Measurements from ENCODE around the gene PLXNB1. TPM values are rescaled to one million over a fixed set of nuclear protein-coding genes. Genes with fewer than 3 reads are reported as not detected.

Gene PLXNB1, protein sequence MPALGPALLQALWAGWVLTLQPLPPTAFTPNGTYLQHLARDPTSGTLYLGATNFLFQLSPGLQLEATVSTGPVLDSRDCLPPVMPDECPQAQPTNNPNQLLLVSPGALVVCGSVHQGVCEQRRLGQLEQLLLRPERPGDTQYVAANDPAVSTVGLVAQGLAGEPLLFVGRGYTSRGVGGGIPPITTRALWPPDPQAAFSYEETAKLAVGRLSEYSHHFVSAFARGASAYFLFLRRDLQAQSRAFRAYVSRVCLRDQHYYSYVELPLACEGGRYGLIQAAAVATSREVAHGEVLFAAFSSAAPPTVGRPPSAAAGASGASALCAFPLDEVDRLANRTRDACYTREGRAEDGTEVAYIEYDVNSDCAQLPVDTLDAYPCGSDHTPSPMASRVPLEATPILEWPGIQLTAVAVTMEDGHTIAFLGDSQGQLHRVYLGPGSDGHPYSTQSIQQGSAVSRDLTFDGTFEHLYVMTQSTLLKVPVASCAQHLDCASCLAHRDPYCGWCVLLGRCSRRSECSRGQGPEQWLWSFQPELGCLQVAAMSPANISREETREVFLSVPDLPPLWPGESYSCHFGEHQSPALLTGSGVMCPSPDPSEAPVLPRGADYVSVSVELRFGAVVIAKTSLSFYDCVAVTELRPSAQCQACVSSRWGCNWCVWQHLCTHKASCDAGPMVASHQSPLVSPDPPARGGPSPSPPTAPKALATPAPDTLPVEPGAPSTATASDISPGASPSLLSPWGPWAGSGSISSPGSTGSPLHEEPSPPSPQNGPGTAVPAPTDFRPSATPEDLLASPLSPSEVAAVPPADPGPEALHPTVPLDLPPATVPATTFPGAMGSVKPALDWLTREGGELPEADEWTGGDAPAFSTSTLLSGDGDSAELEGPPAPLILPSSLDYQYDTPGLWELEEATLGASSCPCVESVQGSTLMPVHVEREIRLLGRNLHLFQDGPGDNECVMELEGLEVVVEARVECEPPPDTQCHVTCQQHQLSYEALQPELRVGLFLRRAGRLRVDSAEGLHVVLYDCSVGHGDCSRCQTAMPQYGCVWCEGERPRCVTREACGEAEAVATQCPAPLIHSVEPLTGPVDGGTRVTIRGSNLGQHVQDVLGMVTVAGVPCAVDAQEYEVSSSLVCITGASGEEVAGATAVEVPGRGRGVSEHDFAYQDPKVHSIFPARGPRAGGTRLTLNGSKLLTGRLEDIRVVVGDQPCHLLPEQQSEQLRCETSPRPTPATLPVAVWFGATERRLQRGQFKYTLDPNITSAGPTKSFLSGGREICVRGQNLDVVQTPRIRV (N-terminal part only)
- total RNA-seq (10 to 100 TPM in 6 of 9 donors, 1 to 10 TPM in 3; 3.4 to 23.5 (median 11.1) TPM), polyA plus RNA-seq (100 to 1,000 TPM in 1 of 3 donors, 10 to 100 TPM in 1, 1 to 10 TPM in 1; 6.1 to 115 (median 45.6) TPM)
- long read RNA-seq, donor 1 = 0 reads
- long read RNA-seq, donor 2 = 0 reads
- long read RNA-seq, donor 3, partial matches to known transcripts = 1,172 of 1,229 reads
- long read RNA-seq, donor 3, other reads (novel, unspliced or antisense) = 57 of 1,229 reads
- long read RNA-seq, donor 4 = 0 reads
- long read RNA-seq, donor 5, full-length matches to known transcripts = 2 of 17 reads
- long read RNA-seq, donor 5, partial matches to known transcripts = 10 of 17 reads
- long read RNA-seq, donor 5, other reads (novel, unspliced or antisense) = 5 of 17 reads
- long read RNA-seq, donor 6, partial matches to known transcripts = 3 of 3 reads
- long read RNA-seq, donor 6, other reads (novel, unspliced or antisense) = 0 of 3 reads
- long read RNA-seq, donor 7 = 0 reads
- long read RNA-seq, donor 8 = 0 reads
- long read RNA-seq, donor 9, partial matches to known transcripts = 967 of 1,018 reads
- long read RNA-seq, donor 9, other reads (novel, unspliced or antisense) = 51 of 1,018 reads
- long read RNA-seq, donor 10 = 0 reads

DNA sequence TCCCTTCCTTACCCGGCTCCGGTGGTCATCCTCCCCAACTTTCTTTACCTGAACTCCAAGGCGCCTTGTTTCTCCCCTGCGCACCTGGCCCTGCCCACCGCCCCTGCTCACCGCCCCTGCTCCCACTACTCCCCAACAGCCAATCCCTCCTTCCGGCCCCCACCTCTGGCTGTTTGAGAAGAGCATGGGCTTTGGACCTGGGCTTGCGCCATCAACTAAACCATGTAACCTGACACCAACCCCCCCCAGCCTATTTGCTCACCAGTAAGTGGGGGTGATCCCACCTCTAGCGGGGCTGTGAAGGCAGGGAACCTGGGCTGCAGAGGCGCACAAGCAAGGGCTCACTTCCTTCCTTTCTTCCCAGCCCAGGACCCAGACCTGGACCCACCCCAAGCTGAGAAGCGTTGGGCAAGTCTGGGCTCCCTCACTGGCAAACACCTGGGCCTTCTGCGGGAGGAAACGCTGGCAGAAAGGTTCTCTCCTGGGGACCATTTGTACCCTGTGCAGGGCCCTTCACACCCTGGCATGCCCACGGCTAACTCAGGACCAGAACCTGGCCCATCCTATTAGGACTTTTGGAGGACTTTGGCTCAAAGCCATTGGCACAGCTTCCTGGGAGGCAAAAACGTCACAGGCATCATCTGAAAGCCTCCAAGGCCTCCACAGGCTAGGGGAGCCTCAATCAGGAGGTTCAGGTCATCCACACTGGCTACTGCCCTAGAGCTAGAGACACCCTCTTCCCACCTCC is at the start of gene PLXNB1:
Gene PLXNB1, minus strand, starts transcription at position 127 of the 748 bp plus-strand sequence. CDS start 5,475 bp downstream, outside the sequence.
- intact Hi-C loops (cut with DNase I) = loop anchor here in 1 of 2 donors (5.0 to 10.0 kb wide), 2 partner anchors 158 to 235 kb away; no protein-coding TSS in a partner anchor
- peak; percentile 38 to 79 (median 50) for DNase-seq
- Histone ChIP-seq H3K4me3 (peak within 1 kb of the TSS; percentile 28 to 93 (median 62)), H3K27me3 (no peaks in the 10 kb centered on the region), H3K36me3 (replicated peaks in 1 of 2) (peaks cover 0 to 20% of the 10 kb centered on the region in 2 donors), H3K27ac (peak within 1 kb of the TSS in 4 of 5 donors; percentile 53 to 79 (median 66)), H3K4me1 (replicated peaks in 1 of 2) (peaks cover 7 to 19% of the 10 kb centered on the region in 2 donors), H3K9me3 (replicated peaks in 1 of 3) (no peaks in the 10 kb centered on the region)
- 24 to 30% (median 28%) methylated on average over 11 to 15 of the region's 15 CpGs for WGBS, 4 donors
- TF ChIP-seq, protein P1, sequence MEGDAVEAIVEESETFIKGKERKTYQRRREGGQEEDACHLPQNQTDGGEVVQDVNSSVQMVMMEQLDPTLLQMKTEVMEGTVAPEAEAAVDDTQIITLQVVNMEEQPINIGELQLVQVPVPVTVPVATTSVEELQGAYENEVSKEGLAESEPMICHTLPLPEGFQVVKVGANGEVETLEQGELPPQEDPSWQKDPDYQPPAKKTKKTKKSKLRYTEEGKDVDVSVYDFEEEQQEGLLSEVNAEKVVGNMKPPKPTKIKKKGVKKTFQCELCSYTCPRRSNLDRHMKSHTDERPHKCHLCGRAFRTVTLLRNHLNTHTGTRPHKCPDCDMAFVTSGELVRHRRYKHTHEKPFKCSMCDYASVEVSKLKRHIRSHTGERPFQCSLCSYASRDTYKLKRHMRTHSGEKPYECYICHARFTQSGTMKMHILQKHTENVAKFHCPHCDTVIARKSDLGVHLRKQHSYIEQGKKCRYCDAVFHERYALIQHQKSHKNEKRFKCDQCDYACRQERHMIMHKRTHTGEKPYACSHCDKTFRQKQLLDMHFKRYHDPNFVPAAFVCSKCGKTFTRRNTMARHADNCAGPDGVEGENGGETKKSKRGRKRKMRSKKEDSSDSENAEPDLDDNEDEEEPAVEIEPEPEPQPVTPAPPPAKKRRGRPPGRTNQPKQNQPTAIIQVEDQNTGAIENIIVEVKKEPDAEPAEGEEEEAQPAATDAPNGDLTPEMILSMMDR (IDR thresholded peaks at IDR 0.05) = no peak
- TF ChIP-seq POLR2A (IDR thresholded peaks at IDR 0.05) = no peak

DNA sequence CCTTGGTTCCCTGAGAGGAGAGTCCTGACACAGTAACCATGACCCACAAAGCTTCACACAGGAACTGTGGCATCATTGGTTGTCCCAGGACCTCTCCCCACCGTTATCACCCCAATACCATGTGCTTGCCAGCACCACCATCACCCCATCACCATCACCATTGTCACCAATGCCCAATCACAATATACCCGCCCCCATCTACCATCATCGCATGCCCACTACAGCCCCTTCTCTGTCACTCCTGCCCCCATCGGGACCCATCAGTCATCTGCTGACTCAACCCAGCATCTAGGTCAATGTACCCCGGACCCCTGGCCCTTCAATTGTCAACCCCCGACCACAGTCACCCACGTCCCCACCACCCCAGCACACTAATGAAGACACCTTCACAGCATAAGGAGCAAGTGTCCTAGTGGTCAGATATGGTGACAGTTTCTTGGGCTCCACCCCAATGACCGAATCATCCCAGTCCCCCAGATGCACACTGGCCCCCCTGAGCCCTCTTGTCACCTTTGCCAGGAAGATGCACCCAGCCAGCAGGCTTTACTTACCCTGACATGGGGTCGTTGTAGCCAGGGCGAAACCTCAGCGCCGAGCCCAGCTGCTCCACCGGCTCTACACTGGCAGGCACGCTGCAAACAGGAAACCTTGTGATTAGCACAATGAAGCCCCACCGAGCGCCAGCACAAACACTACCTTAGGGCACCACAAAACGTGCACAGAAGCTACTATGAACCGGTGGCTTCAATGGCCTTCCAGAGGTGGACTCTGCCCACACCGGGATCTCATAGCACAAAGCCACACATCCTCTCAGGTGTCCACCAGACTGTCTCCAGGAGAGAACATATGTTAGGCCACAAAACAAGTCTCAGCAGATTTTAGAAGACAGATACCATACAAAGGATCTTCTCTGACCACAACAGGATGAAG is 49.0 kb upstream of the PLXNB1 start:
- 77 to 88% (median 83%) methylated on average over 9 to 19 of the region's 19 CpGs for WGBS, 4 donors

More for the DNA sequence above, 49.0 kb upstream of the PLXNB1 start:
- intact Hi-C loops (cut with DNase I) = no loop called here
- Histone ChIP-seq H3K4me3 (no peak overlapping the region), H3K36me3 (replicated peaks in 1 of 2) (no peaks in the 10 kb centered on the region), H3K4me1 (replicated peaks in 1 of 2) (peaks cover 0 to 6% of the 10 kb centered on the region in 2 donors), H3K27me3 (no peaks in the 10 kb centered on the region), H3K27ac (no peak overlapping the region), H3K9me3 (replicated peaks in 1 of 3) (no peaks in the 10 kb centered on the region)
- TF ChIP-seq, protein P1 (IDR thresholded peaks at IDR 0.05) = no peak
- TF ChIP-seq POLR2A (IDR thresholded peaks at IDR 0.05) = no peak
- peak in 1 of 7 donors; percentile 10 for DNase-seq
